22Rv1 (cell line): ENCODE data around the gene PURB.

Experiments
- CTCF ChIP-seq: fragments of 450-650 bp; IDR thresholded peaks from 2 replicates; pipeline ENCODE4 v1.5.1; 2017; ENCODE audit warnings: mild to moderate bottlenecking
- ZFX ChIP-seq: fragments of 450-650 bp; IDR thresholded peaks from 2 replicates; pipeline ENCODE4 v1.6.1; 2017; ENCODE audit warnings: antibody characterized with exemption, borderline replicate concordance

DNA sequence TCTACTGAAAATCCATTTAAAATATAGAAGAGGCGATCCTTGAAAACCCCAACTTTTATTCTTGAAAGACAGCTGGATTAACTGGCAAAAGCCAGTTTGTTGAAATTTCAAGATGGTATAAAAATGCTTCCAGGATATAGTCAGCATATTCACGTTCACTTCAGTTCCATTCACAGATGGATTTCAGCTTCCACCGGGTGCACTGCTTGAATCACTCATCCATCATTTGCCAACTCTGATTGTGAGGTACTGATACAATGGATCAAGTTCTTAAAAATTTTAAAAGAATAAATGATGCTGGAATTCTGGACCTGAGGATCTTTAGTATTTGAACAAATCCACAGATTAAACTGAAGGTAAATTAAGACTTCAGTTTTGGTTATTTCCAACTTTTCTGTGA is 2.4 kb downstream of the PURB start:
- no peak for TF ChIP-seq CTCF
- TF ChIP-seq ZFX = no peak
